Measurements from ENCODE around the gene KDM7A. TPM values are rescaled to one million over a fixed set of nuclear protein-coding genes. Genes with fewer than 3 reads are reported as not detected.

KDM7A gene
- total RNA-seq, 2 experiments from 2014 or later, result 43.3 to 46.5 TPM

- no peaks in the 10 kb centered on the region for H3K9me3 ChIP-seq (ENCODE audit: control insufficient read depth in 1 of 2, insufficient read depth in 1 of 2, low read length in 2 of 2)
- ATAC-seq (ENCODE audit: poor library complexity) (no peak), DNase-seq (no peak)
- TF ChIP-seq CTCF (IDR thresholded peaks at IDR 0.05), result no peak
- peaks cover 38% of the 10 kb centered on the region for H3K36me3 ChIP-seq (ENCODE audit: insufficient read depth, low read length)
- H3K27me3 ChIP-seq (ENCODE audit: control insufficient read depth in 1 of 2, insufficient read depth in 2 of 2, low read length in 2 of 2), result no peaks in the 10 kb centered on the region
- H3K4me3 ChIP-seq (ENCODE audit: low read length), result no peak overlapping the region
- CTCF ChIA-PET, result no interaction called here
- H3K4me1 ChIP-seq (ENCODE audit: insufficient read depth, low read length), result no peaks in the 10 kb centered on the region
- POLR2A ChIA-PET, result no interaction called here
- H3K36me3 Mint-ChIP-seq (ENCODE audit: low read depth), result peaks cover 80% of the 10 kb centered on the region
- intact Hi-C loops (cut with DNase I, micrococcal nuclease), result loop anchor here in 1 of 2 experiments (5.0 kb wide), 1 partner anchor 36 kb away; no protein-coding TSS in a partner anchor
- no peaks in the 10 kb centered on the region for H3K27me3 Mint-ChIP-seq
- H3K27ac Mint-ChIP-seq, result no peak overlapping the region
- H3K27ac ChIP-seq (ENCODE audit: low read depth in 1 of 2, low read length in 2 of 2), result no peak overlapping the region
- no peaks in the 10 kb centered on the region for H3K9me3 Mint-ChIP-seq
- H3K4me3 Mint-ChIP-seq, result no peak overlapping the region
- H3K4me1 Mint-ChIP-seq (ENCODE audit: low read depth), result peaks cover 30% of the 10 kb centered on the region
Measured at GRCh38 chr7:140136073-140136472, 40.7 kb downstream of the KDM7A start.

GRCh38 chr7:140134039-140134438 lies 42.7 kb downstream of the KDM7A start:
- ChIA-PET CTCF (no interaction called here), POLR2A (interaction anchor here (0.7 kb wide), 1 partner anchor 1242 kb away, joined by 3 read pairs; no protein-coding TSS in a partner anchor)
- Histone ChIP-seq H3K9me3 (ENCODE audit: control insufficient read depth in 1 of 2, insufficient read depth in 1 of 2, low read length in 2 of 2) (no peaks in the 10 kb centered on the region), H3K4me3 (ENCODE audit: low read length) (no peak overlapping the region), H3K36me3 (ENCODE audit: insufficient read depth, low read length) (peaks cover 48% of the 10 kb centered on the region), H3K27me3 (ENCODE audit: control insufficient read depth in 1 of 2, insufficient read depth in 2 of 2, low read length in 2 of 2) (no peaks in the 10 kb centered on the region), H3K27ac (ENCODE audit: low read depth in 1 of 2, low read length in 2 of 2) (no peak overlapping the region), H3K4me1 (ENCODE audit: insufficient read depth, low read length) (no peaks in the 10 kb centered on the region)
- Mint-ChIP-seq H3K27ac (no peak overlapping the region), H3K4me3 (no peak overlapping the region), H3K27me3 (no peaks in the 10 kb centered on the region), H3K4me1 (ENCODE audit: low read depth) (peaks cover 12% of the 10 kb centered on the region), H3K9me3 (no peaks in the 10 kb centered on the region), H3K36me3 (ENCODE audit: low read depth) (peaks cover 85% of the 10 kb centered on the region)
- DNase-seq, result no peak
- intact Hi-C loops (cut with DNase I, micrococcal nuclease), result no loop called here
- no peak for ATAC-seq (ENCODE audit: poor library complexity)
- no peak for TF ChIP-seq CTCF (IDR thresholded peaks at IDR 0.05)

- DNase-seq (no peak), ATAC-seq (ENCODE audit: poor library complexity) (no peak)
- ChIA-PET POLR2A (interaction anchor here (1.0 kb wide), 1 partner anchor 48 kb away, joined by 4 read pairs; no protein-coding TSS in a partner anchor), CTCF (interaction anchor here (1.0 kb wide), 1 partner anchor 177 kb away, joined by 3 read pairs; no protein-coding TSS in a partner anchor)
- Histone ChIP-seq H3K4me1 (ENCODE audit: insufficient read depth, low read length) (no peaks in the 10 kb centered on the region), H3K27me3 (ENCODE audit: control insufficient read depth in 1 of 2, insufficient read depth in 2 of 2, low read length in 2 of 2) (no peaks in the 10 kb centered on the region), H3K36me3 (ENCODE audit: insufficient read depth, low read length) (peaks cover 73% of the 10 kb centered on the region), H3K27ac (ENCODE audit: low read depth in 1 of 2, low read length in 2 of 2) (no peak overlapping the region), H3K9me3 (ENCODE audit: control insufficient read depth in 1 of 2, insufficient read depth in 1 of 2, low read length in 2 of 2) (no peaks in the 10 kb centered on the region), H3K4me3 (ENCODE audit: low read length) (no peak overlapping the region)
- Mint-ChIP-seq H3K4me1 (ENCODE audit: low read depth) (peaks cover 6% of the 10 kb centered on the region), H3K27me3 (no peaks in the 10 kb centered on the region), H3K9me3 (no peaks in the 10 kb centered on the region), H3K4me3 (no peak overlapping the region), H3K27ac (no peak overlapping the region), H3K36me3 (ENCODE audit: low read depth) (peaks cover 92% of the 10 kb centered on the region)
- TF ChIP-seq CTCF (IDR thresholded peaks at IDR 0.05), result no peak
- intact Hi-C loops (cut with DNase I, micrococcal nuclease), result no loop called here
Measured at GRCh38 chr7:140127360-140128127, 49.2 kb downstream of the KDM7A start.
